HFF-Myc (cell line): ENCODE results near the gene MRFAP1L1.

ENCODE experiments used
- DNase-seq: peaks from one replicate; pipeline ENCODE4 v3.0.0-alpha.2; 2011; ENCODE audit warnings: low read depth; ENCODE audit errors: extremely low read depth
- H3K4me3 ChIP-seq: replicated peaks from 2 replicates; pipeline ENCODE4 v1.5.1; 2011; ENCODE audit warnings: low read depth, mild to moderate bottlenecking, control low read depth, low read length
- CTCF ChIP-seq: IDR thresholded peaks from 2 replicates; pipeline ENCODE4 v1.5.1; 2012; ENCODE audit warnings: mild to moderate bottlenecking, low read depth, low read length, control low read depth; ENCODE audit errors: missing control alignments

Gene MRFAP1L1

GRCh38 chr4:6694177-6694901, 15.3 kb downstream of the MRFAP1L1 start:
- no peak overlapping the region for H3K4me3 ChIP-seq
- DNase-seq, result no peak
- no peak for TF ChIP-seq CTCF

- H3K4me3 ChIP-seq, result no peak within 1 kb of the TSS
- no peak for TF ChIP-seq CTCF
- DNase-seq, result no peak
These were observed 16.2 kb downstream of the MRFAP1L1 start, which contains the start of gene S100P for GRCh38 chr4:6693231-6694176. TSS of gene S100P (plus strand) at chr4:6693878. CDS start at chr4:6693933, 55 bp downstream.

GRCh38 chr4:6692806-6693205, 16.9 kb downstream of the MRFAP1L1 start:
- no peak for DNase-seq

GRCh38 chr4:6692379-6692778, 17.3 kb downstream of the MRFAP1L1 start:
- no peak for TF ChIP-seq CTCF
- no peak for DNase-seq
- no peak overlapping the region for H3K4me3 ChIP-seq

More at GRCh38 chr4:6692806-6693205, 16.9 kb downstream of the MRFAP1L1 start:
- no peak overlapping the region for H3K4me3 ChIP-seq
- no peak for TF ChIP-seq CTCF

DNA sequence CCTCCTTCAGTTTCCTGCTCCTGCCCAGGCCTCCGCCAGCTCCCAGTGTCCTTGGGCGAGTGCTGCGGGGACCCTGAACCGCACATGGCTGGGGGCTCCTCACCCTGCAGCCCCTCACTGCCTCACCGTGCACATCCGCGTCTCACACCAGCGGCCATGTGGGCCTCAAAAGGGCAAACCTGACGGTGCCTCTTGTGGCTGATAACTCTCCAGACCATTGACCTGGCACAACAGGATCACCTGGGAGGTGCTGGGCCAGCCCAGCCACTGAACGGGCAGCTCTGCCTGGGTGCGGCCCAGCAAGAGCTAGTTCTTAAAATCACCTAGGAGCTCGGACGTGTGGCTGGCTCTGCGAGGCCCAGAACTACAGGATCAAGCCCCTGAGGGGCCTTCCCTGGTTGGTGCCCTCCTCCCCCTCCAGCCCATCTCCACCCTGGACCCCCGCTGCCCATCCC, 20.1 kb downstream of the MRFAP1L1 start:
- H3K4me3 ChIP-seq, result no peak overlapping the region
- TF ChIP-seq CTCF, result no peak
- no peak for DNase-seq

- TF ChIP-seq CTCF, result no peak
- DNase-seq, result peak; percentile 69
- H3K4me3 ChIP-seq, result no peak overlapping the region
These were observed 20.7 kb downstream of the MRFAP1L1 start for GRCh38 chr4:6688879-6689505.
